IMR-90 (cell line): ENCODE measurements around the gene CCNB1.
"Not testable (repeated sequence)": the region's sequence is repeated elsewhere in the genome, so short reads cannot be mapped to it uniquely, and the experiment has no call there.

Experiments used
- BHLHE40 ChIP-seq: fragments of 150-350 bp; IDR thresholded peaks from 2 replicates; pipeline ENCODE4 v1.6.1; 2016; ENCODE audit warnings: mild to moderate bottlenecking, low read depth, low read length
- CEBPB ChIP-seq: IDR thresholded peaks from 2 replicates; pipeline ENCODE4 v1.6.1; 2012; ENCODE audit warnings: low read depth, low read length, improper control_type of control experiment
- FOS ChIP-seq: fragments of 150-350 bp; IDR thresholded peaks from 2 replicates; pipeline ENCODE4 v1.6.1; 2016; ENCODE audit warnings: low read depth, low read length
- MAFK ChIP-seq: IDR thresholded peaks from 2 replicates; pipeline ENCODE4 v1.6.1; 2012; ENCODE audit warnings: low read depth, low read length, improper control_type of control experiment
- MXI1 ChIP-seq: IDR thresholded peaks from 2 replicates; pipeline ENCODE4 v1.6.1; 2012; ENCODE audit warnings: low read depth, mild to moderate bottlenecking, low read length, moderate library complexity, borderline replicate concordance
- POLR2A ChIP-seq: IDR thresholded peaks from 2 replicates; pipeline ENCODE4 v1.6.1; 2012; ENCODE audit warnings: mild to moderate bottlenecking, low read depth, low read length
- RAD21 ChIP-seq: IDR thresholded peaks from 2 replicates; pipeline ENCODE4 v1.6.1; 2012; ENCODE audit warnings: low read length, improper control_type of control experiment
- RFX5 ChIP-seq: IDR thresholded peaks from 2 replicates; pipeline ENCODE4 v1.8.0; 2012; ENCODE audit warnings: low read depth, mild to moderate bottlenecking, low read length, moderate library complexity
- SMC3 ChIP-seq: fragments of 150-350 bp; IDR thresholded peaks from 2 replicates; pipeline ENCODE4 v1.6.1; 2016; ENCODE audit warnings: low read depth, mild to moderate bottlenecking, antibody characterized with exemption, low read length, moderate library complexity
- TF ChIP-seq, protein P1 (sequence below): conservative IDR thresholded peaks from 2 replicates; pipeline ENCODE4 v1.5.1; 2012; ENCODE audit warnings: mild to moderate bottlenecking, low read depth, low read length, improper control_type of control experiment
- TF ChIP-seq, protein P2 (sequence below): fragments of 150-350 bp; IDR thresholded peaks from 2 replicates; pipeline ENCODE4 v1.6.1; 2017; ENCODE audit warnings: mild to moderate bottlenecking, antibody characterized with exemption, low read length, low read depth

DNA sequence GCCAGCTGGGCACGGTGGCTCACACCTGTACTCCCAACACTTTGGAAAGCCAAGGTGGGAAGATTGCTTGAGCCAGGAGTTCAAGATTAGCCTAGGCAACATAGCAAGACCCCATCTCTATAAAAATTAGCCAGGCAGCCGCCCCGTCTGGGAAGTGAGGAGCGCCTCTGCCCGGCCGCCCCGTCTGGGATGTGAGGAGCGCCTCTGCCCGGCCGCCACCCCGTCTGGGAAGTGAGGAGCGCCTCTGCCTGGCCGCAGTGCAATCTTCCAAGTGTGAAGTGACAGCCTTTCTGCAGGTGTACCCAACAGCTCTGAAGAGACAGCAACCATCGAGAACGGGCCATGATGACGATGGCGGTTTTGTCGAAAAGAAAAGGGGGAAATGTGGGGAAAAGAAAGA, 53.4 kb downstream of the CCNB1 start:
- TF ChIP-seq, protein P1, sequence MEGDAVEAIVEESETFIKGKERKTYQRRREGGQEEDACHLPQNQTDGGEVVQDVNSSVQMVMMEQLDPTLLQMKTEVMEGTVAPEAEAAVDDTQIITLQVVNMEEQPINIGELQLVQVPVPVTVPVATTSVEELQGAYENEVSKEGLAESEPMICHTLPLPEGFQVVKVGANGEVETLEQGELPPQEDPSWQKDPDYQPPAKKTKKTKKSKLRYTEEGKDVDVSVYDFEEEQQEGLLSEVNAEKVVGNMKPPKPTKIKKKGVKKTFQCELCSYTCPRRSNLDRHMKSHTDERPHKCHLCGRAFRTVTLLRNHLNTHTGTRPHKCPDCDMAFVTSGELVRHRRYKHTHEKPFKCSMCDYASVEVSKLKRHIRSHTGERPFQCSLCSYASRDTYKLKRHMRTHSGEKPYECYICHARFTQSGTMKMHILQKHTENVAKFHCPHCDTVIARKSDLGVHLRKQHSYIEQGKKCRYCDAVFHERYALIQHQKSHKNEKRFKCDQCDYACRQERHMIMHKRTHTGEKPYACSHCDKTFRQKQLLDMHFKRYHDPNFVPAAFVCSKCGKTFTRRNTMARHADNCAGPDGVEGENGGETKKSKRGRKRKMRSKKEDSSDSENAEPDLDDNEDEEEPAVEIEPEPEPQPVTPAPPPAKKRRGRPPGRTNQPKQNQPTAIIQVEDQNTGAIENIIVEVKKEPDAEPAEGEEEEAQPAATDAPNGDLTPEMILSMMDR, result not testable (repeated sequence)
- TF ChIP-seq FOS, POLR2A, SMC3, RAD21, BHLHE40, MXI1, CEBPB, RFX5, MAFK: not testable (repeated sequence)
- TF ChIP-seq, protein P2, sequence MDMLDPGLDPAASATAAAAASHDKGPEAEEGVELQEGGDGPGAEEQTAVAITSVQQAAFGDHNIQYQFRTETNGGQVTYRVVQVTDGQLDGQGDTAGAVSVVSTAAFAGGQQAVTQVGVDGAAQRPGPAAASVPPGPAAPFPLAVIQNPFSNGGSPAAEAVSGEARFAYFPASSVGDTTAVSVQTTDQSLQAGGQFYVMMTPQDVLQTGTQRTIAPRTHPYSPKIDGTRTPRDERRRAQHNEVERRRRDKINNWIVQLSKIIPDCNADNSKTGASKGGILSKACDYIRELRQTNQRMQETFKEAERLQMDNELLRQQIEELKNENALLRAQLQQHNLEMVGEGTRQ, result not testable (repeated sequence)
